ENCODE results near the gene JARID2. TPM values are rescaled to one million over a fixed set of nuclear protein-coding genes. Genes with fewer than 3 reads are reported as not detected.

Gene JARID2
- polyA plus RNA-seq, 1 donor from 2014 or later = 25.5 TPM

GRCh38 chr6:15489261-15489962 lies 243.5 kb downstream of the JARID2 start:
- no peaks in the 10 kb centered on the region for H3K27me3 ChIP-seq (ENCODE audit: insufficient read depth, low read depth, low read length)
- H3K9me3 ChIP-seq (ENCODE audit: low read length) = no peaks in the 10 kb centered on the region
- H3K4me3 ChIP-seq (ENCODE audit: low read length) = no peak overlapping the region
- no peak overlapping the region for H3K4me2 ChIP-seq (ENCODE audit: low read length)
- H3K79me2 ChIP-seq (replicated peaks; ENCODE audit: insufficient read depth, low read length) = peaks cover 12% of the 10 kb centered on the region
- H3K27ac ChIP-seq (ENCODE audit: low read length) = no peak overlapping the region
- H3K9ac ChIP-seq (ENCODE audit: low read length) = no peak overlapping the region
- no peaks in the 10 kb centered on the region for H3K9me2 ChIP-seq (ENCODE audit: insufficient read depth, low read length)
- H3F3A ChIP-seq (ENCODE audit: insufficient read depth, low read length, poor library complexity, severe bottlenecking) = no peaks in the 10 kb centered on the region
- no peak for TF ChIP-seq REST (IDR thresholded peaks at IDR 0.05; ENCODE audit: borderline replicate concordance)
- no peaks in the 10 kb centered on the region for H3K36me3 ChIP-seq (ENCODE audit: insufficient read depth, low read length)
- H2AFZ ChIP-seq (ENCODE audit: low read depth, low read length) = no peak overlapping the region
- no peaks in the 10 kb centered on the region for H4K20me1 ChIP-seq (ENCODE audit: insufficient read depth)

DNA sequence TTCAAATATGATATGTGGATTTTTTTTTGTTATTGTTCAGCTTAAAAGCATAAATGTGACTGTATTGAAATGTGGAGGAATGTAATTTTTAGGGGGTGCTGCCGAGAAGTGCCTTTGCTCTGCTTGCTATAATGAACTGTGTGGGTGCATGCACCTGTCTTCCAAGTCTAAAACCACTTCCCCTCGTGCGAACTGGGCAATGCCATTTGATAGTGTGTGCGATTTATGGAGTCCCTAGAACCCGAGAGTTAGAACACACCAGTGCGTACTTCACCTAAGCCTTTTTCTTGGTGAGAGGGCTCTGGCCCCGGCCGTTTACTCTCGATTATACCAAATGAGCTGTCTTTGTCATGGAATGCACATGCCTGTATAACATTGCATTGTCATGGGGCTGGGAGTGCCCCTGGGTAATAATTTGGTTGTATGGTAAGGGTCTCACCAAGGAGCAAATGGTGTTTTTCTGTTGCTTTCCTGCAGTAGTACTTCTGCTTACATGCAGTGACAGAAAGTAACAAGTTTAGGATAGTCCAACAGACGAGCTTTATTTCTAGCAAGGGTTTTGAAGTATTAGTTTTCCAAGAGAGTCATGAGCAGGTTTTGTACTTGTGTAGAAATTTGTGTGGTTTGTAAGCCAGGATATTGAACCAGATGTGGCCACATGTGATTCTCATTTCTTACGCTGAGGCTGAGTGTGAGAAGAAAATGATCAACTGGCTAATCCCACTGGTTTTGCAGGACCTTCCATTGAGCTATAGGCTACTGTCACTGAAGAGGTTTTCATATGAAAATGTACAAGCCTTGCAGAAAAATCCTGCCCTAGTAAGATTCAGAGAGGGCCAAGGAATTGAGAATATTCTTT lies 244.6 kb downstream of the JARID2 start:
- Histone ChIP-seq H3K9me2 (ENCODE audit: insufficient read depth, low read length) (no peaks in the 10 kb centered on the region), H3K27me3 (ENCODE audit: insufficient read depth, low read depth, low read length) (no peaks in the 10 kb centered on the region), H3K9me3 (ENCODE audit: low read length) (no peaks in the 10 kb centered on the region), H3K36me3 (ENCODE audit: insufficient read depth, low read length) (no peaks in the 10 kb centered on the region), H4K20me1 (ENCODE audit: insufficient read depth) (no peaks in the 10 kb centered on the region), H3F3A (ENCODE audit: insufficient read depth, low read length, poor library complexity, severe bottlenecking) (no peaks in the 10 kb centered on the region), H3K27ac (ENCODE audit: low read length) (no peak overlapping the region), H3K4me2 (ENCODE audit: low read length) (no peak overlapping the region), H3K79me2 (replicated peaks; ENCODE audit: insufficient read depth, low read length) (peaks cover 9% of the 10 kb centered on the region), H2AFZ (ENCODE audit: low read depth, low read length) (no peak overlapping the region), H3K9ac (ENCODE audit: low read length) (no peak overlapping the region), H3K4me3 (ENCODE audit: low read length) (no peak overlapping the region)
- TF ChIP-seq REST (IDR thresholded peaks at IDR 0.05; ENCODE audit: borderline replicate concordance) (no peak), EZH2 (IDR thresholded peaks at IDR 0.05; ENCODE audit: borderline replicate concordance, insufficient read depth, low read length, poor library complexity, severe bottlenecking) (no peak), EP300 (conservative IDR thresholded peaks at IDR 0.05; ENCODE audit: poor library complexity, severe bottlenecking) (no peak), MXI1 (conservative IDR thresholded peaks at IDR 0.05; ENCODE audit: poor library complexity, severe bottlenecking) (no peak), SMC3 (conservative IDR thresholded peaks at IDR 0.05; ENCODE audit: poor library complexity) (no peak), TAF1 (IDR thresholded peaks at IDR 0.05; ENCODE audit: low read depth) (no peak), POLR2AphosphoS5 (IDR thresholded peaks at IDR 0.05) (no peak), CTCF (IDR thresholded peaks at IDR 0.05; ENCODE audit: poor library complexity, severe bottlenecking) (no peak), RAD21 (conservative IDR thresholded peaks at IDR 0.05) (no peak)
